ENCODE results near the gene KLHL28. TPM values are rescaled to one million over a fixed set of nuclear protein-coding genes. Genes with fewer than 3 reads are reported as not detected.

The KLHL28 gene
- total RNA-seq (53.9 TPM), polyA plus RNA-seq (10 to 100 TPM; 39.9 to 50.8 (median 47.0) TPM)

- Mint-ChIP-seq H3K4me3 (no peak within 1 kb of the TSS), H3K4me1 (peaks cover 13 to 47% (median 44%) of the 10 kb centered on the region in 4 donors), H3K9me3 (peaks cover 0 to 12% (median 0%) of the 10 kb centered on the region in 7 donors), H3K27me3 (peaks cover 4% of the 10 kb centered on the region), H3K27ac (no peak within 1 kb of the TSS), H3K36me3 (peaks cover 13% of the 10 kb centered on the region)
- Histone ChIP-seq H3K4me3 (ENCODE audit: low read depth, low read length) (peak within 1 kb of the TSS; percentile 99), H3K9me3 (ENCODE audit: control insufficient read depth in 2 of 2, low read length in 2 of 2) (peaks cover 0 to 3% of the 10 kb centered on the region in 2 experiments), H3K27me3 (ENCODE audit: control insufficient read depth, insufficient read depth, low read length) (no peaks in the 10 kb centered on the region), H3K4me1 (ENCODE audit: control insufficient read depth, insufficient read depth, low read length, poor library complexity, severe bottlenecking) (peaks cover 66% of the 10 kb centered on the region), H3K36me3 (ENCODE audit: control insufficient read depth, insufficient read depth, low read length) (no peaks in the 10 kb centered on the region), H3K27ac (ENCODE audit: insufficient read depth, low read length, poor library complexity, severe bottlenecking) (peak within 1 kb of the TSS; percentile 95)
- ATAC-seq (ENCODE audit: low read depth in 2 of 2), result peak; percentile 95 to 96
- DNase-seq, result peak; percentile 98 to 100 (median 99)
Observed at GRCh38 chr14:44961554-44962333, at the start of gene KLHL28, which contains the start of gene TOGARAM1. Gene KLHL28, minus strand, starts transcription at chr14:44961947. Its CDS starts 16,019 bp downstream, at chr14:44945928. Gene TOGARAM1, plus strand, starts transcription at chr14:44962190. Its CDS starts 232 bp downstream, at chr14:44962422.

GRCh38 chr14:45003924-45004323 is 42.2 kb upstream of the KLHL28 start:
- Mint-ChIP-seq H3K4me1 (peaks cover 0 to 5% (median 0%) of the 10 kb centered on the region in 4 donors), H3K9me3 (no peaks in the 10 kb centered on the region), H3K36me3 (peaks cover 22% of the 10 kb centered on the region), H3K27me3 (no peaks in the 10 kb centered on the region), H3K4me3 (no peak overlapping the region), H3K27ac (no peak overlapping the region)
- Histone ChIP-seq H3K4me1 (ENCODE audit: control insufficient read depth, insufficient read depth, low read length, poor library complexity, severe bottlenecking) (no peaks in the 10 kb centered on the region), H3K9me3 (ENCODE audit: control insufficient read depth in 2 of 2, low read length in 2 of 2) (no peaks in the 10 kb centered on the region), H3K27ac (ENCODE audit: insufficient read depth, low read length, poor library complexity, severe bottlenecking) (no peak overlapping the region), H3K36me3 (ENCODE audit: control insufficient read depth, insufficient read depth, low read length) (peaks cover 1% of the 10 kb centered on the region), H3K27me3 (ENCODE audit: control insufficient read depth, insufficient read depth, low read length) (no peaks in the 10 kb centered on the region), H3K4me3 (ENCODE audit: low read depth, low read length) (no peak overlapping the region)
- ATAC-seq (ENCODE audit: low read depth in 2 of 2), result no peak
- no peak for DNase-seq

- H3K4me3 Mint-ChIP-seq, result no peak overlapping the region
- H3K27me3 Mint-ChIP-seq, result no peaks in the 10 kb centered on the region
- Histone ChIP-seq H3K27ac (ENCODE audit: insufficient read depth, low read length, poor library complexity, severe bottlenecking) (no peak overlapping the region), H3K4me3 (ENCODE audit: low read depth, low read length) (no peak overlapping the region), H3K9me3 (ENCODE audit: control insufficient read depth in 2 of 2, low read length in 2 of 2) (no peaks in the 10 kb centered on the region), H3K4me1 (ENCODE audit: control insufficient read depth, insufficient read depth, low read length, poor library complexity, severe bottlenecking) (no peaks in the 10 kb centered on the region), H3K36me3 (ENCODE audit: control insufficient read depth, insufficient read depth, low read length) (peaks cover 3% of the 10 kb centered on the region), H3K27me3 (ENCODE audit: control insufficient read depth, insufficient read depth, low read length) (no peaks in the 10 kb centered on the region)
- H3K36me3 Mint-ChIP-seq, result peaks cover 29% of the 10 kb centered on the region
- ATAC-seq (ENCODE audit: low read depth in 2 of 2) (no peak), DNase-seq (no peak)
- H3K27ac Mint-ChIP-seq, result no peak overlapping the region
- peaks cover 0 to 5% (median 3%) of the 10 kb centered on the region in 4 donors for H3K4me1 Mint-ChIP-seq
- peaks cover 0 to 3% (median 0%) of the 10 kb centered on the region in 7 donors for H3K9me3 Mint-ChIP-seq
Observed at GRCh38 chr14:44995770-44996294, 34.1 kb upstream of the KLHL28 start.

- Mint-ChIP-seq H3K9me3 (peaks cover 0 to 3% (median 0%) of the 10 kb centered on the region in 7 donors), H3K36me3 (peaks cover 25% of the 10 kb centered on the region), H3K27me3 (no peaks in the 10 kb centered on the region), H3K27ac (no peak overlapping the region), H3K4me1 (peaks cover 0 to 9% (median 4%) of the 10 kb centered on the region in 4 donors), H3K4me3 (no peak overlapping the region)
- Histone ChIP-seq H3K27ac (ENCODE audit: insufficient read depth, low read length, poor library complexity, severe bottlenecking) (no peak overlapping the region), H3K9me3 (ENCODE audit: control insufficient read depth in 2 of 2, low read length in 2 of 2) (no peaks in the 10 kb centered on the region), H3K4me1 (ENCODE audit: control insufficient read depth, insufficient read depth, low read length, poor library complexity, severe bottlenecking) (no peaks in the 10 kb centered on the region), H3K27me3 (ENCODE audit: control insufficient read depth, insufficient read depth, low read length) (no peaks in the 10 kb centered on the region), H3K36me3 (ENCODE audit: control insufficient read depth, insufficient read depth, low read length) (peaks cover 3% of the 10 kb centered on the region), H3K4me3 (ENCODE audit: low read depth, low read length) (no peak overlapping the region)
- DNase-seq, result no peak
- ATAC-seq (ENCODE audit: low read depth in 2 of 2), result no peak
Observed at GRCh38 chr14:44995196-44995595, 33.4 kb upstream of the KLHL28 start.

GRCh38 chr14:44990533-44990932 is 28.8 kb upstream of the KLHL28 start:
- H3K4me3 Mint-ChIP-seq, result no peak overlapping the region
- H3K4me3 ChIP-seq (ENCODE audit: low read depth, low read length), result peak overlapping the region; percentile 10
- H3K36me3 ChIP-seq (ENCODE audit: control insufficient read depth, insufficient read depth, low read length), result no peaks in the 10 kb centered on the region
- no peaks in the 10 kb centered on the region for H3K27me3 ChIP-seq (ENCODE audit: control insufficient read depth, insufficient read depth, low read length)
- no peaks in the 10 kb centered on the region for H3K27me3 Mint-ChIP-seq
- peaks cover 3% of the 10 kb centered on the region for H3K36me3 Mint-ChIP-seq
- peak overlapping the region in 1 of 3 donors; percentile 8 for H3K27ac Mint-ChIP-seq
- DNase-seq, result no peak
- no peaks in the 10 kb centered on the region for H3K4me1 ChIP-seq (ENCODE audit: control insufficient read depth, insufficient read depth, low read length, poor library complexity, severe bottlenecking)
- no peaks in the 10 kb centered on the region for H3K9me3 ChIP-seq (ENCODE audit: control insufficient read depth in 2 of 2, low read length in 2 of 2)
- H3K9me3 Mint-ChIP-seq, result no peaks in the 10 kb centered on the region
- H3K4me1 Mint-ChIP-seq, result peaks cover 0 to 18% (median 13%) of the 10 kb centered on the region in 4 donors
- ATAC-seq (ENCODE audit: low read depth in 2 of 2), result no peak
- H3K27ac ChIP-seq (ENCODE audit: insufficient read depth, low read length, poor library complexity, severe bottlenecking), result no peak overlapping the region

- Mint-ChIP-seq H3K9me3 (no peaks in the 10 kb centered on the region), H3K27ac (peak overlapping the region in 1 of 3 donors; percentile 8), H3K4me1 (peaks cover 0 to 18% (median 13%) of the 10 kb centered on the region in 4 donors), H3K27me3 (no peaks in the 10 kb centered on the region), H3K4me3 (no peak overlapping the region), H3K36me3 (no peaks in the 10 kb centered on the region)
- Histone ChIP-seq H3K4me1 (ENCODE audit: control insufficient read depth, insufficient read depth, low read length, poor library complexity, severe bottlenecking) (no peaks in the 10 kb centered on the region), H3K27me3 (ENCODE audit: control insufficient read depth, insufficient read depth, low read length) (no peaks in the 10 kb centered on the region), H3K27ac (ENCODE audit: insufficient read depth, low read length, poor library complexity, severe bottlenecking) (no peak overlapping the region), H3K9me3 (ENCODE audit: control insufficient read depth in 2 of 2, low read length in 2 of 2) (no peaks in the 10 kb centered on the region), H3K36me3 (ENCODE audit: control insufficient read depth, insufficient read depth, low read length) (no peaks in the 10 kb centered on the region), H3K4me3 (ENCODE audit: low read depth, low read length) (no peak overlapping the region)
- DNase-seq (no peak), ATAC-seq (ENCODE audit: low read depth in 2 of 2) (no peak)
Observed at GRCh38 chr14:44989497-44990440, 28.0 kb upstream of the KLHL28 start.

GRCh38 chr14:44988694-44989093 is 26.9 kb upstream of the KLHL28 start:
- H3K4me3 ChIP-seq (ENCODE audit: low read depth, low read length), result no peak overlapping the region
- no peaks in the 10 kb centered on the region for H3K27me3 Mint-ChIP-seq
- no peaks in the 10 kb centered on the region for H3K4me1 ChIP-seq (ENCODE audit: control insufficient read depth, insufficient read depth, low read length, poor library complexity, severe bottlenecking)
- DNase-seq (no peak), ATAC-seq (ENCODE audit: low read depth in 2 of 2) (no peak)
- H3K36me3 ChIP-seq (ENCODE audit: control insufficient read depth, insufficient read depth, low read length), result no peaks in the 10 kb centered on the region
- H3K36me3 Mint-ChIP-seq, result no peaks in the 10 kb centered on the region
- H3K9me3 ChIP-seq (ENCODE audit: control insufficient read depth in 2 of 2, low read length in 2 of 2), result no peaks in the 10 kb centered on the region
- H3K4me3 Mint-ChIP-seq, result no peak overlapping the region
- H3K9me3 Mint-ChIP-seq, result no peaks in the 10 kb centered on the region
- no peak overlapping the region for H3K27ac Mint-ChIP-seq
- peaks cover 0 to 18% (median 13%) of the 10 kb centered on the region in 4 donors for H3K4me1 Mint-ChIP-seq
- no peaks in the 10 kb centered on the region for H3K27me3 ChIP-seq (ENCODE audit: control insufficient read depth, insufficient read depth, low read length)
- no peak overlapping the region for H3K27ac ChIP-seq (ENCODE audit: insufficient read depth, low read length, poor library complexity, severe bottlenecking)
